Peyer's patch (tissue), 4 donors: ENCODE results near the gene KCNIP3.

ENCODE experiments used
- POLR2A ChIP-seq, 2 donors: fragments of 450-650 bp; IDR thresholded peaks; one replicate each; pipeline ENCODE4 v1.5.1; 2017; ENCODE audit warnings: antibody characterized with exemption in 2 of 2, mild to moderate bottlenecking in 2 of 2, moderate library complexity in 2 of 2
- TF ChIP-seq, protein P1 (sequence below), 6 experiments: fragments of 450-650 bp in 4 of 6; fragments of 200-600 bp in 2 of 6; sonication (generic) in 1 of 6; IDR thresholded peaks; one replicate each; pipeline ENCODE4 v1.5.1; 2017 to 2019; ENCODE audit warnings: antibody characterized with exemption in 6 of 6, mild to moderate bottlenecking in 3 of 6, moderate library complexity in 1 of 6

GRCh38 chr2:95271381-95271971 lies 25.7 kb upstream of the KCNIP3 start:
- TF ChIP-seq, protein P1, sequence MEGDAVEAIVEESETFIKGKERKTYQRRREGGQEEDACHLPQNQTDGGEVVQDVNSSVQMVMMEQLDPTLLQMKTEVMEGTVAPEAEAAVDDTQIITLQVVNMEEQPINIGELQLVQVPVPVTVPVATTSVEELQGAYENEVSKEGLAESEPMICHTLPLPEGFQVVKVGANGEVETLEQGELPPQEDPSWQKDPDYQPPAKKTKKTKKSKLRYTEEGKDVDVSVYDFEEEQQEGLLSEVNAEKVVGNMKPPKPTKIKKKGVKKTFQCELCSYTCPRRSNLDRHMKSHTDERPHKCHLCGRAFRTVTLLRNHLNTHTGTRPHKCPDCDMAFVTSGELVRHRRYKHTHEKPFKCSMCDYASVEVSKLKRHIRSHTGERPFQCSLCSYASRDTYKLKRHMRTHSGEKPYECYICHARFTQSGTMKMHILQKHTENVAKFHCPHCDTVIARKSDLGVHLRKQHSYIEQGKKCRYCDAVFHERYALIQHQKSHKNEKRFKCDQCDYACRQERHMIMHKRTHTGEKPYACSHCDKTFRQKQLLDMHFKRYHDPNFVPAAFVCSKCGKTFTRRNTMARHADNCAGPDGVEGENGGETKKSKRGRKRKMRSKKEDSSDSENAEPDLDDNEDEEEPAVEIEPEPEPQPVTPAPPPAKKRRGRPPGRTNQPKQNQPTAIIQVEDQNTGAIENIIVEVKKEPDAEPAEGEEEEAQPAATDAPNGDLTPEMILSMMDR (IDR thresholded peaks at IDR 0.05) = no peak
- TF ChIP-seq POLR2A (IDR thresholded peaks at IDR 0.05) = no peak
